HTERT RPE-1 (cell line): Measurements from ENCODE around the gene ZFYVE28.
"Not testable (repeated sequence)": the region's sequence is repeated elsewhere in the genome, so short reads cannot be mapped to it uniquely, and the experiment has no call there.

ENCODE experiments used
- in situ Hi-C: fragments of 300-500 bp; cut with MboI; formaldehyde crosslinking; loops from 4 replicates; pipeline ENCODE4 v1.14.3; 2020; ENCODE audit warnings: low sequenced_read_pairs

Gene ZFYVE28

GRCh38 chr4:2417765-2418649 lies at the start of gene ZFYVE28:
TSS of gene ZFYVE28 (minus strand) at chr4:2418645. CDS start at chr4:2418323, 322 bp downstream.
- in situ Hi-C loops = no loop called here

DNA sequence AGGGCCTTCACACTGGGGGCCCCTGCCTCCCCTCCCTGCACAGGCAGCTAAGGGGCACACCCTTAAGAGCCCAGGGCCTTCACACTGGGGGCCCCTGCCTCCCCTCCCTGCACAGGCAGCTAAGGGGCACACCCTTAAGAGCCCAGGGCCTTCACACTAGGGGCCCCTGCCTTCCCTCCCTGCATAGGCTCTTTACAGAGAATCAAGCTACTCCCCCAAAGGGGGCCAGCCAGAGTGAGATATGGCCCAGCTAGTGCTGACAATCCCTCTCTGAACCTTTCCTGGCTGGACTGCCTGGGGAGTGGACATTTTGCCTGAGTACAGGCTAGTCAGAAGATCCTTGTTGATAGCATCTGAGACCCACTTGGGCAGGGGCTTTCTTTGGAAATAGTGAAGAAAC lies 47.1 kb upstream of the ZFYVE28 start:
- in situ Hi-C loops = not testable (repeated sequence)

GRCh38 chr4:2465032-2465431 lies 46.6 kb upstream of the ZFYVE28 start:
- in situ Hi-C loops = no loop called here

DNA sequence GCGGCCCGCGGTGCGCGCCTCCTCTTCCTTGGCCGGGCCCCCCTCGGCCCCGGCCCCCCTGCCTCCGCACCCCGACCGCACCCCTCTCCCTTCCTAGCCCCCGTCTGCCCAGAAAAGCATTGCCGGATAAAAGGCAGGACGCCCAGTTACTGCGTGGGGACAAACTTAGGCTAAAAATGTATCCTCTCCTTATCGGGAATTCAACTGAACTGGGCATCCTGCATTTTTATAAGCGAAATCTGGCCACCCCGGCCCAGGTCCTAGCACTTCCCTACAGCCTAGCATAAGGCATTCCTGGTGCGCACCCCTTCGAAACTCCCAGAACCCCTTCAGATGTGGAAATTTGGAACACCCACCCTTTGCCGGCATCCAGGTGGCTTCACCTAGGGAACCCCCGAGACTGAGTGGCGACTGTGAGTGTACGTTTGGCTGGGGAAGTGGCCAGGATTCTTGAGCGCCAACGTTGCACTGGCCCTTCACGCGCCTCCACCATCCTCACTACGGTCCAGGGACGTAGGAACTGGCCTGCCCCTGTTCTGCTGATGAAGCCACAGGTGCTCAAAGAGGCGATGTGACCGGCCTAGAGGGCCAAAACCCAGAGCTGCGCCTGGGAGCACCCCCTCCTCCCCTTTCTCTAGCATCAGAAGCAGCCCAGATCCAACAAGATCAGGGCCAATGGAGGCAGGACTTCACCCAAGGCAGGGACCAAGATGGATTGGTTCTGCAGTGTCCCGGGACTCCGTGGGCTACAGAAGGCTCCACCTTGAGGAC lies 44.7 kb upstream of the ZFYVE28 start:
- in situ Hi-C loops = no loop called here

GRCh38 chr4:2462218-2462991 lies 44.0 kb upstream of the ZFYVE28 start:
- in situ Hi-C loops = no loop called here

- in situ Hi-C loops = no loop called here
Observed at GRCh38 chr4:2461246-2461960, 43.0 kb upstream of the ZFYVE28 start.

GRCh38 chr4:2459589-2460349 lies 41.3 kb upstream of the ZFYVE28 start:
- in situ Hi-C loops = no loop called here

GRCh38 chr4:2458546-2459491 lies 40.4 kb upstream of the ZFYVE28 start:
- in situ Hi-C loops = no loop called here

DNA sequence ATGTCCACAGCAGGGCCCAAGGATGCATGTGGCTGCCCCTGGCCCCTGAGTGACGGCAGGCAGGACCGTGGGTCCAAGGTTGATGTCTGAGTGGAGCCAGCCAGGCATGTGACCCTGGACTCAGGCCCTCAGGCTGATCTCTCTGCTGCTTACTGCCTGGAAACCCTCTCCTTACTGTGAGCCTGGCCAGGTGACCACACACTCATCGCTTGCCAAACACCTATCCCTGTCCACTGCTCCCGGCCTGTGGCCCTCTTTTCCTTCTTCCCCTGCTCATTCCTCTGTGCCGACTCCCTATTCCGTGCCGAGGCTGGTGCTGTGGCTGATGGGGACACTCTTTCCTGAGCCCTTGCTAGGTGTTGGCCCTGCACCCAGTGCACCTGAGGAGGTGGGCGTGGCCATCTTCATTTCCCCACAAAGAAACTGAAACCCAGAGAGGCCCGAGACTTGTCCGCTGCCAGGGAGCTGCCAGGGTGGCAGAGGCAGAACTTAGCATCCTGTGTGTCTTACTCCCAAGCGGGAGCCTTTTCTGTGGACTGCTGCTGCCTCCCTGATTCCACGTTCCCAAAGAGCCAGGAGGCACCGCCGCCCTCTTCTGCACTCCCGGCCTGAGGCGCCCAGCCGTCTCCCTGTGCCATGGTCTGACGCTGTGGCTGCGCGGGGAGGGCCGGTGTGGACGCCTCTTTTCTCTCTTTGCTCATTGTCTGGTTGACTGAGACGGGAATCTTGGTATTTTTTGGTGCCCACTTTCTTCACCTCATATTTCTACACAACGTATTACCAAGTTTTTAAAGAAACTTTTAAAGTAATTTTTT lies 39.2 kb upstream of the ZFYVE28 start:
- in situ Hi-C loops = no loop called here

- in situ Hi-C loops = no loop called here
Observed at GRCh38 chr4:2451821-2452785, 33.7 kb upstream of the ZFYVE28 start.

DNA sequence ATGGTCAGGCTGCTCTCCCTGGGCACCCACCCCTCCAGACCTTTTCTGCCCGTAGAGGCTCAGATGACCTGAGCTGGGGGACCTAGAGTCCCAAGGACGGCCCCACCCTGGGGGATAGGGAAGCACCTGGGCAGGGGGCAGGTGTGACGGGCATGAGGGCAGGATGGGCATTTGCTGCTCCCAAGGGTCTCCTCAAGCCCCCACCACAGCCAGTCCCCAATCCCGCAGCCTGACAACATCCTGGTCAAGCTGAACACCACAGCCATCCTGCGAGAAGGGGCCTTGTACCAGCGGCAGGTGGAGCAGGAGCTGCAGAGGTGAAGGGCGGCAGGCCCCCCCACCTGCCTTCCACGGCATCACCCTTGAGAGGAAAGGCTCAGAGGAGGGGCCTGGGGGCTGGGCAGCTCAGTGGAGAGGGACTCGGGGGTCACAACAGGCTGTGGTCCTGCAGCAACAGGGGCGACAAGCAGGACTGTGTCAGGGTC lies 32.6 kb upstream of the ZFYVE28 start:
- in situ Hi-C loops = no loop called here

GRCh38 chr4:2450394-2451035 lies 32.1 kb upstream of the ZFYVE28 start:
- in situ Hi-C loops = no loop called here

DNA sequence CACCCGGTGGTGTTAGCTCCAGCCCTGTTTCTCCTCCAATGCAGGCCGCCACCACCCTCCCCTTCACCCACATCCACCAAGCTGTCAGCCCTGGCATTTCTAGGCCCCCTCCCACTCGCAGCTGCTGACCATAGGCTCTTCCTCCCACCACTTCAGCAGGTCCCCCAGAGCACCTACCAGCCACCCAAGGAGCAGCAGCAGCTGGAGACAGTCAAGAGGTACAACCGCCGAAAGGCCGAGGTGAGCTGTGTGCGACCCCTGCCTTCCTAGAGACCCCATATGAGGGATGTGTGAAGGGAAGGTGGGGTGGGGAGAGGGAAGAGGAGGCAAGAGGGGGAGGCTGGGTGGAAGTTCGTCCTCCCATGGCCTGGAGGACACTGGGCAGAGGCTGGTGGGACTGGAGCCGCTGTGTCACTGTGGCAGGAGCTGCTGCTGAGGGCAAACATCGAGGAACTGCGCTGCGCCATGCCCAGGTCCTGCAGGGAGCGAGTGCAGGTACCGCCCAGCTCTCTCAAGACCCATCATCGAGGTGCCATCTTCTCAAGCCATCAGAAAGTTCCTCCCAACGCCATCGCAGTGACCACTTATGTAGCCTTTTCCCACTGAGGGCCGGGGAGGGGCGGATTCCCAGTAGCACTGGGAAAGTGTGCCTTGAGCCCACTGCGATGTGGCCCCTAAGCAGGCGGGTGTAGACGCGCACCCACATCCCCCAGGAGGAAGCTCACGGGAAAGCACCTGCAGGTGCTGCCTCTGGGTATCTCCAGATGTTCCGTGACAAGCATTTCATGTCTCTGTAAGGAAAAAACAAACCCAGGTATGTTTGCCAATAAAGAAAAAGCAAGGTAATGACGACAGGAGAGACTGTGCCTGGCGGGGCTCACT lies 31.3 kb upstream of the ZFYVE28 start:
- in situ Hi-C loops = no loop called here

- in situ Hi-C loops = no loop called here
Observed at GRCh38 chr4:2449051-2449450, 30.6 kb upstream of the ZFYVE28 start.

DNA sequence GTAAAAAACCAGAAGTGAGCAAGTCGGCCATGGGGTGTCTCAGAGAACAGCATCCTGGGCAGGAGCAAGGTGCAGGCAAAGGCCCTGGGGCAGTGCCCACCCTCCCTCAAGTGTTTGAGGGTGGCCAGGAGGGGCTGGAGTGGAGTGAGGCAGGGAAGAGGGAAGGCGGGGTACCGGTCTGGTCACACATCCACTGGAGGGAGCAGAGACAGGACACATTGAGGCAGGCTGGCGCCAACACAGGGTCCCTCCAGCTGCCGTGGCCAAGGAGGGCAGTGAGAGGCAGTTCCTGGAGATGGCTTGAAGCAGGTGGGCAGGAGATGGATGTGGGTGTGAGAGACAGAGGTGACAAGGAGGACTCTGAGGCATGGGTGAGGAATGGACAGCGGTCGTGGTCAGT lies 30.1 kb upstream of the ZFYVE28 start:
- in situ Hi-C loops = no loop called here
